AG04450 (cell line): ENCODE results near the gene OBSCN. TPM values are rescaled to one million over a fixed set of nuclear protein-coding genes. Genes with fewer than 3 reads are reported as not detected.

Experiments used
- CTCF ChIA-PET: fragments of 300-600, 350-600 bp; formaldehyde crosslinking; extraction: SDS; loops from one replicate; lab custom pipeline; 2022; ENCODE audit warnings: antibody characterized with exemption, inconsistent platforms; lab: Charles Lee
- POLR2A ChIA-PET: fragments of 350-600 bp; formaldehyde crosslinking; extraction: SDS; loops from one replicate; lab custom pipeline; 2021; ENCODE audit warnings: antibody characterized with exemption, inconsistent platforms; lab: Yijun Ruan, JAX
- DNase-seq: peaks from one replicate; pipeline ENCODE4 v3.0.0-alpha.2; 2011; ENCODE audit warnings: low read depth, low spot score
- H3K27ac ChIP-seq: one replicate; pipeline ENCODE4 v1.5.1; 2012; ENCODE audit warnings: low read depth, low read length, control low read depth
- H3K27me3 ChIP-seq: one replicate; pipeline ENCODE4 v1.6.0; 2012; ENCODE audit warnings: low read length; ENCODE audit not compliant: control insufficient read depth, insufficient read depth
- H3K4me3 ChIP-seq: 2 replicates; pipeline ENCODE4 v1.5.1; 2011; ENCODE audit warnings: mild to moderate bottlenecking, low read depth, low read length, control low read depth
- H3K9me3 ChIP-seq: 2 replicates; pipeline ENCODE4 v1.5.1; 2012; ENCODE audit warnings: low read length; ENCODE audit not compliant: control insufficient read depth, insufficient read depth
- polyA plus RNA-seq: library from polyadenylated mRNA; depleted of rRNA; stranded (reverse); fragments of >200 nt; gene quantifications from 2 replicates; pipeline ENCODE4 v1.2.3, GENCODE V29; 2011
- TF ChIP-seq, protein P1 (sequence below): IDR thresholded peaks from 2 replicates; pipeline ENCODE4 v1.5.1; 2011; ENCODE audit warnings: low read depth, low read length, control low read depth, inconsistent platforms

OBSCN gene
- polyA plus RNA-seq, 1 experiment = 3.9 TPM

DNA sequence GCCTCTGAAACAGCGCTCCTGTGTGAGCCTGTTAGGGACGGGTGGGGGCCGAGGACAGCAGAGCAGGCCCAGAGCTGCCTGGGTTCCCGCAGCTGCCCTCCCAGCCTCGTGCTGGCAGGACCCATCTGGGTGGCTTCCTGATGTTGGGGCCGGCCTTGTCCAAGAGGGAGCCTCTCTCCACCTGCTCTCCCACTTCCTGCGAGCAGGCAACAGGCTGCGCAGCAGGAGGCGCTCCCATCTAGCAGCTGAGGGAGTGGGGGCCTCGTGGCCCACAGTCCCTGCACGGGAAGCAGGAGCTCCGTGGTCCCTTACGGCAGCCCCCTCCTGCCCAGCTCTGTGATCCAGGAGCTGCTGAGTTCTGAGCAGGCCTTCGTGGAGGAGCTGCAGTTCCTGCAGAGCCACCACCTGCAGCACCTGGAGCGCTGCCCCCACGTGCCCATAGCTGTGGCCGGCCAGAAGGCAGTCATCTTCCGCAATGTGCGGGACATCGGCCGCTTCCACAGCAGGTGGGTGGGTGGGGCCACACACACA, 130.7 kb downstream of the OBSCN start:
- CTCF ChIA-PET = no interaction called here

DNA sequence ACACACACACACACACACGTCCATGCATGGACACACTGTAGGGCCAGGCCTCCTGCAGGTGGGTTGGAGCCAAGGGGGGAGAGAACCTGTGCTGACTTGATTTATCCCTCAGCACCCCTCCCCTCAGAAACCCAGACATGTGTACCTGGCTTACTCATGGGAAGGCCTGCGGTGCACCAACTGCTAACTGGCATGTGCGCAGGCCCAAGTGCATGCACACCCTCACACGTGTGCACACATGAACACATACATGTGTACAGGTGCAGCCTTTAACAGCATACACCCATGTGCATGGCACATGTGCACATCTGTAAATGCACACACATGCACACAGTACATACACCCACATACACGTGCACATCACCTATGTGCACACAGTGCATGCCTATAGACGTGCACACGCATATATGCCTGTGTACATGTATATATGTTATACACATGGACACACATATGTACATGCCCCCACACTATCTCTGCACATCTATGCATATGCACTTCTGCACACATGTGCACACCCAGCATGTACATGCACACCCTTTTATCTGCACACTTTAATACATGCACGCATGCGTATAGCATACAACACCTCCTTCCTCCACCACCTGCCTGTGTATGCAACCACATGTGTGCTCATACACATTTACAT, 131.3 kb downstream of the OBSCN start:
- ChIA-PET POLR2A (no interaction called here), CTCF (no interaction called here)
- Histone ChIP-seq H3K4me3 (no peak overlapping the region), H3K27ac (no peak overlapping the region), H3K27me3 (no peaks in the 10 kb centered on the region), H3K9me3 (peaks cover 42% of the 10 kb centered on the region; the same call in 1 of the 2 replicates)
- DNase-seq = no peak
- TF ChIP-seq, protein P1, sequence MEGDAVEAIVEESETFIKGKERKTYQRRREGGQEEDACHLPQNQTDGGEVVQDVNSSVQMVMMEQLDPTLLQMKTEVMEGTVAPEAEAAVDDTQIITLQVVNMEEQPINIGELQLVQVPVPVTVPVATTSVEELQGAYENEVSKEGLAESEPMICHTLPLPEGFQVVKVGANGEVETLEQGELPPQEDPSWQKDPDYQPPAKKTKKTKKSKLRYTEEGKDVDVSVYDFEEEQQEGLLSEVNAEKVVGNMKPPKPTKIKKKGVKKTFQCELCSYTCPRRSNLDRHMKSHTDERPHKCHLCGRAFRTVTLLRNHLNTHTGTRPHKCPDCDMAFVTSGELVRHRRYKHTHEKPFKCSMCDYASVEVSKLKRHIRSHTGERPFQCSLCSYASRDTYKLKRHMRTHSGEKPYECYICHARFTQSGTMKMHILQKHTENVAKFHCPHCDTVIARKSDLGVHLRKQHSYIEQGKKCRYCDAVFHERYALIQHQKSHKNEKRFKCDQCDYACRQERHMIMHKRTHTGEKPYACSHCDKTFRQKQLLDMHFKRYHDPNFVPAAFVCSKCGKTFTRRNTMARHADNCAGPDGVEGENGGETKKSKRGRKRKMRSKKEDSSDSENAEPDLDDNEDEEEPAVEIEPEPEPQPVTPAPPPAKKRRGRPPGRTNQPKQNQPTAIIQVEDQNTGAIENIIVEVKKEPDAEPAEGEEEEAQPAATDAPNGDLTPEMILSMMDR = no peak

More for the DNA sequence above, 130.7 kb downstream of the OBSCN start:
- Histone ChIP-seq H3K9me3 (peaks cover 43% of the 10 kb centered on the region; the same call in 1 of the 2 replicates), H3K4me3 (no peak overlapping the region), H3K27ac (no peak overlapping the region), H3K27me3 (no peaks in the 10 kb centered on the region)
- TF ChIP-seq, protein P1 = no peak
- POLR2A ChIA-PET = no interaction called here
- DNase-seq = no peak

DNA sequence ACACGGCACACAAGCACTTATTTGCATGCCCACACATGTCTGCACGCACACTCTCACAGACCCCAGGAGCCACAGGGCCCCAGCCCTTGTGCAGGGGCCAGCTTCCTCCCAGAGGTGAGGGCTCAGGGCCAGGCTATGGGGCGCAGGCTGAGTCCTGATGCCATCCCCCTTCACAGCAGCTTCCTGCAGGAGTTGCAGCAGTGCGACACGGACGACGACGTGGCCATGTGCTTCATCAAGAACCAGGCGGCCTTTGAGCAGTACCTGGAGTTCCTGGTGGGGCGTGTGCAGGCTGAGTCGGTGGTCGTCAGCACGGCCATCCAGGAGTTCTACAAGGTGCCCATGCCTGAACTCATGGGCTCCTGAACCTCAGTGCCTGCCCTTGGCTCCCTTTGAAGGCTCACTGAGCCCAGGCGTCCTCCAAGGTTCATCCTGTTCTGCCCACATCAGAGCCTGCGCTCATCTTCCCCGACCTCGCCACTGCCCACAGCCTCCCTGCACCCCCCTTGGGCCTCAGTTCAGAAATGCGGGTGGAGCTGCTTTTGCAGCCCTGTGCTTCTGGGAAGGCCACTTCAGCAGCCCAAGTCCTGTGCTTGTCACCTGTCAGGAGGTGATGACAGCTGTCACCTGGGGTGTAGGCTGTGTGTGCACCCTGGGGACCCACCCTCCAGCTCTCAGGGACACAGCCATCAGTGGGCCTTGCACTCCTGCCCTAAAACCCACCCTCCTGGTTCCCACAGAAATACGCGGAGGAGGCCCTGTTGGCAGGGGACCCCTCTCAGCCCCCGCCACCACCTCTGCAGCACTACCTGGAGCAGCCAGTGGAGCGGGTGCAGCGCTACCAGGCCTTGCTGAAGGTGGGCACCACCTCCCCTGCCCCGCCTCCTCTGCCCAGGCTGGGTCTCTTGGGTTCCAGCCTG, 132.2 kb downstream of the OBSCN start:
- no peak for DNase-seq
- no peak overlapping the region for H3K4me3 ChIP-seq
- H3K27me3 ChIP-seq = no peaks in the 10 kb centered on the region
- H3K27ac ChIP-seq = no peak overlapping the region
- TF ChIP-seq, protein P1 = no peak
- ChIA-PET CTCF (no interaction called here), POLR2A (no interaction called here)
- peaks cover 44% of the 10 kb centered on the region for H3K9me3 ChIP-seq

DNA sequence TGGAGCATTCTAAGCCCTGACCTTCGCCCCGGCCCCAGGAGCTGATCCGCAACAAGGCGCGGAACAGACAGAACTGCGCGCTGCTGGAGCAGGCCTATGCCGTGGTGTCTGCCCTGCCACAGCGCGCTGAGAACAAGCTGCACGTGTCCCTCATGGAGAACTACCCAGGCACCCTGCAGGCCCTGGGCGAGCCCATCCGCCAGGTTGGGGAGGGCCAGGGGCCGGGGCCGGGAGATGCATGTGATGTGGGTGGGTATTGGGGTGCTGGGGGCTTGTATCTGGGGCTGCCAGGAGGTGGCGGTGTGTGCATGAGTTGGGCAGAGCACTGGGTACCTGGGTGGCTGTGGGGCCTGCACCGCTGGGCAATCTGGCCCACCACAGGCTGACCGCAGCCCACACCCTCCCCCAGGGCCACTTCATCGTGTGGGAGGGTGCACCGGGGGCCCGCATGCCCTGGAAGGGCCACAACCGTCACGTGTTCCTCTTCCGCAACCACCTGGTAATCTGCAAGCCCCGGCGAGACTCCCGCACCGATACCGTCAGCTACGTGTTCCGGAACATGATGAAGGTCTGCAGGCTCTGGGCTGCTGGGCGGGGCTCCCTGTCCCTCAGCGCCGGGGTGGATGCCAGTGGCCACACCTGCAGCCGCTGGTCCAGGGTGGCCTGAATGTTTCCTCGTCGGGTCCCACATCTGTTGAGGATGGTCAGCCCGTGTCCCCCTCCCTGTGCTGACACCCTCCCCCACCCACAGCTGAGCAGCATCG, 133.0 kb downstream of the OBSCN start:
- ChIA-PET POLR2A (no interaction called here), CTCF (interaction anchor here (1.6 kb wide), 1 partner anchor 174 kb away, joined by 4 read pairs; no protein-coding TSS in a partner anchor)
- no peak for DNase-seq
- TF ChIP-seq, protein P1 = peak; percentile 29
- Histone ChIP-seq H3K27ac (no peak overlapping the region), H3K27me3 (no peaks in the 10 kb centered on the region), H3K4me3 (no peak overlapping the region), H3K9me3 (peaks cover 51% of the 10 kb centered on the region)
